GM19372 (cell line): ENCODE measurements around the gene PRKCH.
A peak's percentile ranks its signal among the peaks of the same experiment; 100 is the strongest.

ENCODE experiments used
- ATAC-seq: cut with Tn5 transposase; IDR thresholded peaks from one replicate; pipeline ENCODE4 v1.9.1; 2021; ENCODE audit warnings: mild to moderate bottlenecking, low read depth, moderate library complexity; ENCODE audit not compliant: unreplicated experiment

PRKCH gene

DNA sequence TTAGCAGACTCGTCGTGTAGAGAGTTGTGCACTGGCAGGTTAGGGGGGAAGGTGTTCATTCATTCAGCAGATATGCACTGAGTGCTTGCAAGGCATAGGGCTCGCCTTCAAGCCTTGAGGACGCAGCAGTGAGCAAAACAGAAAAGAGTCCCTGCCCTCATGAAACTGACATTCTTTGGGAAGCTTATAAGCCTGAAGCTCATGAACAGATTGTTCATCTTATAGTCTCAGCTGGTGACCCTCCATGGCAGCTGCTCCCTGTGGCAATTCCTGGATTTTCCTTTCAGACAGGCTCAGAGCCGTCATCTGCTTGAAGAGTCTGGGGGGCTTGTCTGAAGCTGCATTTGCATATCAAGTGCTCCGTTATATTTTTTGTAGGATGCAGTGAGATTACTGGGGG, 148.4 kb downstream of the PRKCH start:
- no peak for ATAC-seq

- ATAC-seq, result no peak
Observed at GRCh38 chr14:61470261-61470960, 149.0 kb downstream of the PRKCH start.

- ATAC-seq, result no peak
Observed at GRCh38 chr14:61470961-61471293, 149.5 kb downstream of the PRKCH start.

DNA sequence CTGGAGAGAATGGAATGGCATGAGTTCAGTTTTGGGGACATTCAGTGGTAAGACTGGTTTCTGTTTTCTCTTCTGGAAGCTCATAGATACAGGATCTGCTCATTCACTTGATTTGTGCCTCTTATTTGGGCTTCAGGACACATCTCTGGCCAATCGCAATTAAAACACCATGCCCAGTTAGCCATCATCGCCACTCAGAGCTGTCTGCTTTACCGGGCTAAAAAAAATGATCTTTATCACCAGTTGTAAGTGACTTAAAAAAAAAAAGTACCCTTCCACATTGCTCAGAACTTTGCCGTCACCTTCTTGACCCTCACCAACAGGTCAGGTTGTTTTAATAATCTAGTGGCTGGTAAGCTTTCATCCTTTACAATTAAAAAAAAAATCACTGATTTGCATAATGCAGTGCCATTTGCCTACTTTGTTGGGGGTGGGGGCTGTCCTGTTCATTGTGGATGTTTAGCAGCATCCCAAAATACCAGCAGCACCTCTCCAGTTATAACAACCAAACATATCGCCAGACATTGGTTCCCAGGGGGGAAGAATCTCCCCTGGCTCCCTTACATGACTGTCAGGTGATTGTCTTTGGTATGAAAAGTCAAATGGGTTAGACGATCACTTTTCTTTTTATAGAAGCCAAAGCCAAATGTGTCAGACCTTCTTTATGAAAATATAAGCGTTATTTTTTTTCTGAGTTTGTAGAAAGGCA, 150.1 kb downstream of the PRKCH start:
- no peak for ATAC-seq

- ATAC-seq, result no peak
Observed at GRCh38 chr14:61472011-61472672, 150.8 kb downstream of the PRKCH start.

- ATAC-seq, result no peak
Observed at GRCh38 chr14:61472801-61473376, 151.5 kb downstream of the PRKCH start.

DNA sequence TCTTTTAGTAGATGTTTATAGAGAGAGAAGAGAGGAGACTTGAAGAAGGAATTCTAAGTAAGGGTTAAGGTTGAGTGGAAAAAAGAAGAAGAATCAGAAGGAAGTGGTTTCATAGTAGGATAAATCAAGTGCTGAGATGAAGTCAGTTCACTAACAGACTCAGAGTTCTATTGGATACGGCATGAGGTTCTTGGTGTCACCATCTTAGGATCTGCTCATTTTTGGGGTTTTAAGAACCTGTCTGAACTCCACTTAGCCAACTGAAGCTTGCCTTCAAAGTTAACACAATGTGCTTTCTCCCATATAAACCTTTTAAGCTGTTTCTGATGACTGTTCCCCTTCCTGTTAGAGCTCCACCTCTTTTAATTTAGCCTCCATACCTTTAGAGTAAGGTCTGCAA, 152.6 kb downstream of the PRKCH start:
- ATAC-seq, result no peak

DNA sequence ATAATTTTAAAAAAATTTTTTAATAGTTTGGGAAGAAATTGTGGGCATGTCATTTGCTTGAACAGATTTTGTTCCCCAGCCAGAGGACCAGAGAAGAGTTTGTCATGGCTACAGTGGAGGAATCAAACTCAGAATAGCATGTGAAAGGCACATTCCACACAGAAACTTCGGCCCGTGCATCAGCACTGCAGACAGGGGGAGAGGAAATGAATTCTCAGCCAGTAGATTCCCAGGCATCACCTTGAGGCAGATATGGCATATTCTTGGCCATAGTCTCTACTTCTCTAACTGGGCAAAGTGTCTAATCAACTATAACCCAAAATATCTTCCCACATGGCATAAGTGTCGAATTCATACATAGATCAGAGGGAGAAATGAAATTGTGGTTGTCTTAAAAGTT, 153.3 kb downstream of the PRKCH start:
- no peak for ATAC-seq

- no peak for ATAC-seq
Observed at GRCh38 chr14:61475316-61475715, 153.9 kb downstream of the PRKCH start.

GRCh38 chr14:61476105-61476753, 154.8 kb downstream of the PRKCH start:
- no peak for ATAC-seq

- ATAC-seq, result no peak
Observed at GRCh38 chr14:61476754-61477410, 155.5 kb downstream of the PRKCH start.

DNA sequence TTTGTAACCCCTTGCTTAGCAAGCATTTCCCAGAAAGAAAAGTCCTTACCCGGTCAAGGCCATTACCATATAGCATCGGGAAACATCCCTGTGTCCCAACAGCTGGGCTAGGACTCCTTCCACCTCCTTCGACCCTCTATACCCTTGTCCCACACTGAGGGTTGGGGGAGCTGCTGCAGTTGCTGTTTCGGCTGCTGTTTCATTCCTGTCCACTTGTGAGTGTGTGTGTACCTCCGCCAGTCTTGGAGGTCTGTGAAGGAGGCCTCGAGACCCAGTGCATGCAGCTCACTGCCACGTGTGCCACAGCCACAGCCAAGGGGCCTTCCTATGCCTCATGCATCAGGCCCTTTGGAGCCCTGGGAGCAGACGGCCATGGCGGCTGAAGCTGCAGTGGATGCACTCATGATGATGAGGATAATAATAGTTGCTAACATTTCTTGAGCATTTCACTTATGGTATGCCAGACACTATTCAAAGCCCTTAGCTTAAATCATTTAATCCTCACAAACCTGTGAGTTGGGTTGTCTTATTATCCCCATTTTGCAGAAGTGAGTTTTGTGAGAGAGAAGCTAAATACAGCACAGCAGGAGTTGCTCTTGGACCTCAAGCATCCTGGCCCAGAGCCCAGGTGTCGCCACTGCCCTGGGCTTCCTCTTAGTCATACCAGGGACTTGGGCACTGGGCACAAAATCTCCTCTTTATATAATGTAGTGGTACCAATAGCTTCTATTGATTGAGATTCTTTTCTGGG, 156.5 kb downstream of the PRKCH start:
- no peak for ATAC-seq

DNA sequence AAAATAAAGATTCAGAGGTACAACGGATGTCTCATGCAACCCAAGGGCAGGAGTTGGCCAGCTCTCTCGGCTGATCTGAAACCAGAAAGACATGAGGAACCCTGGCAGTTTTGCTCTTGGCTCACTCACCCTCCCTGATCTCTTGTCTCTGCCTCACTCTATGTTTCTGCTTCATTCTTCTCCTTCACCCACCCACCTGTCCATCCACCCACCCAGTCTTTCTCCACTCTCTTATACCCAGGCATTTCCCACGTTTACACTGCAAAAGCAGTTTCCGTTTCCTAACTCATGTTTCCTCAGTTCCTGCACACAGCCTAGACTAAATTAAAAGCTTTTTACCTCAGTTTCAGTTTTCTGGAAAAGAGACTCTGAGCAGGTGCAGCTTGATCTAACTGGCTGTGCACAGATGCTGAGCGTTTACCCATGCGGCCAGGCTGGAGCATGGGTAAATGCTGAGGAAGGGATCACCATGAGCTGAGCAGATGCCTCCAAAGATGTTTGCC, 157.6 kb downstream of the PRKCH start:
- ATAC-seq, result peak; percentile 41

GRCh38 chr14:61479746-61480502, 158.5 kb downstream of the PRKCH start:
- no peak for ATAC-seq

GRCh38 chr14:61480704-61481285, 159.4 kb downstream of the PRKCH start:
- no peak for ATAC-seq

DNA sequence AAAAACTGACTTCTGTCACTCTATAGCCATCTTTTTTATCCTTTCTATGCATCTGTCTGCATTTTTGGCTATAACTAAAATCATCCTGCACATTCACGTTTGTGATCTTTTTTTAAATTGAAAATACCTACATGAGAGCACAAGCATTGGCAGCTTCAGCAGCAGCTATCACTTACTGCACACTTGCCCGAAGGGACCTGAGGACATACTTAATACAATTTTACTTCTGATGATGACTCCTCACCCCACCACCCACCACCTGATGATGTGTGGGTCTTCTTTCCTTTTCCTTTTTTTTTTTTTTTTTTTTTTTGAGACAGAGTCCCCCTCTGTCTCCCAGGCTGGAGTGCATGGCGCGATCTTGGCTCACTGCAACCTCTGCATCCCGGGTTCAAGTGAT, 160.3 kb downstream of the PRKCH start:
- ATAC-seq, result no peak

GRCh38 chr14:61482348-61483206, 161.2 kb downstream of the PRKCH start:
- ATAC-seq, result no peak

GRCh38 chr14:61483476-61483875, 162.1 kb downstream of the PRKCH start:
- ATAC-seq, result no peak
